GM18519 (cell line): ENCODE data around the gene PBX2.
"Not testable (repeated sequence)": the region's sequence is repeated elsewhere in the genome, so short reads cannot be mapped to it uniquely, and the experiment has no call there.

ENCODE experiments used
- ATAC-seq: cut with Tn5 transposase; IDR thresholded peaks from one replicate; pipeline ENCODE4 v1.9.1; 2021; ENCODE audit warnings: mild to moderate bottlenecking, moderate library complexity; ENCODE audit not compliant: unreplicated experiment, low FRiP score

PBX2 gene

GRCh38 chr6:32190054-32190851 is at the start of gene PBX2:
Gene PBX2, minus strand, starts transcription at chr6:32190202. Its CDS starts 287 bp downstream, at chr6:32189915.
- ATAC-seq, result no peak

GRCh38 chr6:32239462-32239861 is 49.5 kb upstream of the PBX2 start:
- no peak for ATAC-seq

GRCh38 chr6:32234934-32235333 is 44.9 kb upstream of the PBX2 start:
- no peak for ATAC-seq

GRCh38 chr6:32226434-32226833 is 36.4 kb upstream of the PBX2 start:
- ATAC-seq, result no peak

GRCh38 chr6:32224696-32225095 is 34.7 kb upstream of the PBX2 start:
- ATAC-seq, result no peak

GRCh38 chr6:32223258-32224235 is 33.5 kb upstream of the PBX2 start, which contains the start of gene NOTCH4:
Gene NOTCH4, minus strand, starts transcription at chr6:32224067. Its CDS starts 139 bp downstream, at chr6:32223928.
- ATAC-seq, result no peak

GRCh38 chr6:32222333-32223230 is 32.6 kb upstream of the PBX2 start:
- ATAC-seq, result no peak

- ATAC-seq, result no peak
These were observed 30.0 kb upstream of the PBX2 start for GRCh38 chr6:32220021-32220420.

- no peak for ATAC-seq
These were observed 28.2 kb upstream of the PBX2 start for GRCh38 chr6:32218167-32218566.

- ATAC-seq, result no peak
These were observed 27.0 kb upstream of the PBX2 start for GRCh38 chr6:32216998-32217397.

GRCh38 chr6:32216285-32216684 is 26.3 kb upstream of the PBX2 start:
- ATAC-seq, result no peak

GRCh38 chr6:32215617-32216016 is 25.6 kb upstream of the PBX2 start:
- ATAC-seq, result no peak

- ATAC-seq, result no peak
These were observed 24.1 kb upstream of the PBX2 start for GRCh38 chr6:32214126-32214525.

- ATAC-seq, result no peak
These were observed 23.6 kb upstream of the PBX2 start for GRCh38 chr6:32213649-32214048.

- ATAC-seq, result no peak
These were observed 22.2 kb upstream of the PBX2 start for GRCh38 chr6:32212076-32212760.

GRCh38 chr6:32211432-32211831 is 21.4 kb upstream of the PBX2 start:
- not testable (repeated sequence) for ATAC-seq

- no peak for ATAC-seq
These were observed 20.2 kb upstream of the PBX2 start for GRCh38 chr6:32210191-32210601.

GRCh38 chr6:32208996-32209395 is 19.0 kb upstream of the PBX2 start:
- ATAC-seq, result no peak

GRCh38 chr6:32204268-32204715 is 14.3 kb upstream of the PBX2 start:
- ATAC-seq, result no peak
